Renal pelvis (tissue), 4 donors: ENCODE data around the gene HDAC9. TPM values are rescaled to one million over a fixed set of nuclear protein-coding genes. Genes with fewer than 3 reads are reported as not detected.

Experiments
- DNase-seq: peaks from one replicate; pipeline ENCODE4 v3.0.0-alpha.2; 2013
- polyA plus RNA-seq, 3 donors: library from polyadenylated mRNA; unstranded; fragments of 120-200 nt; gene quantifications; one replicate each; pipeline ENCODE4 v1.2.1, GENCODE V29; 2013; ENCODE audit not compliant: insufficient read length in 3 of 3

Gene HDAC9
- polyA plus RNA-seq, 3 donors: 7.4 to 8.4 (median 8.4) TPM

DNA sequence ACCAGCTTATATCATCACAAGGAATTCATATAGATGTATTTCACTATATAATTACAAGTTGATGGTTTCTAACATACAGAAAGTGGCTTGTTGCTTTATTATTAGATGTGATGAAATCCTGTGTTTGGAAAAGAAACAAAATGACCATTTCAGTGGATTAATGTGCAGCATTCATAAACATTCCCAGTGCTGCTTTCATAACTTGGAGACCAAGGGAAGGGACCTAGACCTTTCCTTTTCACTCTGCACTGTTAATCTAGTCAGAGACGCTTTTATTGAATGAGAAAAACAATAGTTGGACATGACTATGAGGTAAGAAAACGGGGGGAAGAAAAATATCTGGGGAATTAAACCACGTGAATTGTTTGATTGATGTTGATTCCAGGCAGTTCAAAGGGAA lies 160.0 kb downstream of the HDAC9 start:
- peak; percentile 24 for DNase-seq

DNA sequence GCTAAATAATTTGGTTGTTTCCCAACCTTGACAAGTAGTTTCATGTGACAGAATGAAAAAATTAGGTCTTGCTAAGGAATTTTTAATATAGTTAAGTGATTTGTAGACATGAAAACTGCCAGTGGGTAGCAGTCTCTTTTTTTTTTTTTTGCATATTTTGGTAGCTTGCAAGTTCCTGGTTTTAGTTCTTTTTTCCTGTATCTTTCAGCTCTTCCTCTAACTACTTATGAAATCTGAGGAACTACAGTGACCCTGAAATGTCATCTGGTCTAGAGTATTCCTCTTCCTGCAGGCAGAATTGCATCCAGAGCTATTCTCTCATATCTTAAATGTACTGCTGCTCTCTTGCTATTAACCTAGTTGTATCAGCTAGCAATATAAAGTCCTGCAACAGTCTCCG lies 160.4 kb downstream of the HDAC9 start:
- no peak for DNase-seq

DNA sequence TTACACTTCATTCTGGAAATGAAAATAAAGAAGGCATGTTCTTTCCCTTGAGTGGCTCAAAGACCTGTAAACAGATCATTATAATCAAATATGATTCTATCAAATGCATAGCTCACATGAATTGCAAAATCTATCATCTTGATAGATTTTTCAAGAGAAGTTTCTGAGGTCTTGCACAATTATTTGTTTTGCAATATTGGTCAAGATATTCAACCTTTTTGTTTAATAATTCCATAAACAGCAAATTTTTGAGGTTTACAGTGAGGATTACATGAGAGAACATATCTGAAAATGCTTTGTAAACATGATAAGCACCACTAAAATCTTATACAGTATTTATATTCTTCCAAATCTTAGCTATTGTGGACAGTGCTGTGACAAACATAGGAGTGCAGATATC lies 160.8 kb downstream of the HDAC9 start:
- DNase-seq: no peak

DNA sequence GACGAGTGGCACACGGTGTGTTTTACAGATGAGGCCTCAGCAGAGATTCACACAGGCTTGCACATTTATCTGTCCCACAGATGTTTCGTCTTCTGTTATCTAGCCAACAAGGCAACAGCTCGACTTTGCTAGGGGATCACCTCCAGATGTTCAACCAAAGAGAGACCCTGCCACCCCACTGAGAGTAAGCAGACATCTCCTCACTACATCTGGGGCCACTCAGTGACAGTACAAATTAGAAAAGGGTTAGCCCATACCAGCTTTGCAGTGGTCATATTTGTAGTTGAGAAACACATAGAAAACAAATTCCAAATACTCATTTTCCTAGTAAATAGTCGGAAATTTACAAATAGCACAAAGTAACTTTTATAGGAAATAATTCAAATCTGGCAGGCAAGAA lies 164.2 kb downstream of the HDAC9 start:
- DNase-seq: no peak

DNA sequence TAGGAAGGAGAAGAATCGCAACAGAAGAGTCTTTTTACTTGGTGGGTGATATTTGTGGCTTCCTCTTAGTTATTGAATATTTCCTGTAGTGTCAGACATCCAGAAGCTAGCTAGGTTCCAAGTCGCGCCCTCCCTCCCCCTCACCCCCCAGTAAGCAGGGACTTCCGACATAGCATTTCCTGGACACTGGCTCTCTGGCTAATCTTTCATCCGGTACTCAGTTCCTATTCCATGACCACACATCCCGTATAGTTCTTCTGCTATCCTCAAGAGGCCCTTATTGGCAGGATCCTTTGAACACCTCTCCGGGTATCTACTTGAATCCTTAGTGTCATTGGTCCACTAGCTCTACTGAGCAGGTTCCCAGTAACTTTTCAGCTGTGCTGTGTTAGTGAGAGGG lies 167.8 kb downstream of the HDAC9 start:
- no peak for DNase-seq

DNA sequence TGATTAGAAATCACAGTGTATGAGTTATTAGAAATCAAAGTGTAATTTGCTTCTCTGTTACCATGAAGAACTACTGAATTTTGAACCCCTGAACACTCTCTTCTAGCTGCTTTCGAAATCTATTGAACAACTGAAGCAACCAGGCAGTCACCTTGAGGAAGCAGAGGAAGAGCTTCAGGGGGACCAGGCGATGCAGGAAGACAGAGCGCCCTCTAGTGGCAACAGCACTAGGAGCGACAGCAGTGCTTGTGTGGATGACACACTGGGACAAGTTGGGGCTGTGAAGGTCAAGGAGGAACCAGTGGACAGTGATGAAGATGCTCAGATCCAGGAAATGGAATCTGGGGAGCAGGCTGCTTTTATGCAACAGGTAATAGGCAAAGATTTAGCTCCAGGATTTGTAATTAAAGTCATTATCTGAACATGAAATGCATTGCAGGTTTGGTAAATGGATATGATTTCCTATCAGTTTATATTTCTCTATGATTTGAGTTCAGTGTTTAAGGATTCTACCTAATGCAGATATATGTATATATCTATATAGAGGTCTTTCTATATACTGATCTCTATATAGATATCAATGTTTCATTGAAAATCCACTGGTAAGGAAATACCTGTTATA lies 170.7 kb downstream of the HDAC9 start:
- peak; percentile 45 for DNase-seq

DNA sequence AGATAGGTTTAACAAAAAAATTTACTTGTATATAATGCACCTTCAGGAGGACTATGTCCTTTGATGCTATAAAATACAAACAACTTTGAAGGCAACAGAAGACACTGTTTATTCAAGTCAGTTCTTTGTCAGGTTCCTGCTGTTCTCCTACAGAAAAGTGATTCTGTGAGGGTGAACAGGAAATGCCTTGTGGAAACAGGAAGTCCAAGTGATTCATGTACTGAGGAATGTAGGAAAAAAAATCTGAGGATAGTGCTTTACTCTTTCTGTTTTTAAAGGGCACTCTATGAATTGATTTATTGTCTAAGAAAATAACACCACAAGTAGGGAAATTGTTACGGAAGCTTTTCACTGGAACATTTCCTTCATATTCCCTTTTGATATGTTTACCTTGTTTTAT lies 171.9 kb downstream of the HDAC9 start:
- peak; percentile 22 for DNase-seq

DNA sequence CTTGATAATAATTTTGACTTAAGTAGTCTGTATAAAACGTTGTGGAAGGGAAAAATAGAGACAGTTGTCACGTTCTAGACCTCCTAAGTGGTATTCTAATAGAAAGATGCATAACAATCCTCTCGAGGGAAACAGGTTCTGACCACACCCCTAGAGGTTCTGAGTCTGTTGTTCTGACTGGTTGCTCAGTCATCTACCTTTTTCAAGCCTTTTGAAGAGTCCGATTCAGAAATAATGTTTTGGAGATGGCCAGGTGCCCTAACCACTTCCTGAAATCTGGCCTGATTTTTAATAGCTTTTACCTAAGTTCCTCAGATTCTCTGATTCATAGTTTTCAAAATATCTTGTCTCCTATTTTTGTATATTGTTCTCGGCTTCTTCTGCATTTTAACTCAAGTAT lies 175.6 kb downstream of the HDAC9 start:
- DNase-seq: no peak

DNA sequence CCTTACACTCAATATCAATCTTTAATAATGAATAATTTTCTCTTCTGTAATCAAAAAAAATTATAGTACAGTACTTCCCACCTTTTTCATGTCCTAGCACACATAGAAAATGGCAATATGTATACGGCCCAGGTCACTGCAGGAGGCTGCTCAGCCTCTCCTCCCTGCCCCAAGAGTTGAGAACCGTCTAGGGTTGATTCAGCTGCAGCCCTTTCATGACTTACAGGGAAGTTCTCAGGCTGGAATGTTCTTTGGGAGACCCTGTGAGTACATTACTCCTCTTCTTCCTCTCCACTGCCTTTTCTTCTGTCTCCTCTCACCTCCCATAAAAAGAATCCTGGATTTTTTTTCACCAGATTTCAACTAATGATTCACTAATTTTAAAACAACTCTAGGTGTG lies 180.0 kb downstream of the HDAC9 start:
- no peak for DNase-seq

DNA sequence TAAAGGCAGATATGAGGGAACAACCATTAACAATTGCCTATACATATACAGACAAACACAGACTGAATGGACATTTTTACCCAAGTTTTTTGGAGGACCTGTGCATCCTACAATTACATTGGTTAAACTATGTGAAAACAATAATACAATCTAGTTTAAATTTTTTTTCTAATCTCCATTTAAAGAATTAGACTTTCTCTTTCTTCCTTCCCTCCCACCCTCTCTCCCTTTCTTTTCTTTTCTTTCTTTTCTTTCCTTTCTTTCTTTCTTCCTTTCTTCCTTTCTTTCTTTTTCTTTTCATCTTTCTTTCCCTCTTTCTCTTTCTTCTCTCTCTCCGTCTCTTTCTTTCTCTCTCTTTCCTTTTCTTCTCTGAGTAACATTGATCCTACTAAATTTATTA lies 183.7 kb downstream of the HDAC9 start:
- DNase-seq: no peak

DNA sequence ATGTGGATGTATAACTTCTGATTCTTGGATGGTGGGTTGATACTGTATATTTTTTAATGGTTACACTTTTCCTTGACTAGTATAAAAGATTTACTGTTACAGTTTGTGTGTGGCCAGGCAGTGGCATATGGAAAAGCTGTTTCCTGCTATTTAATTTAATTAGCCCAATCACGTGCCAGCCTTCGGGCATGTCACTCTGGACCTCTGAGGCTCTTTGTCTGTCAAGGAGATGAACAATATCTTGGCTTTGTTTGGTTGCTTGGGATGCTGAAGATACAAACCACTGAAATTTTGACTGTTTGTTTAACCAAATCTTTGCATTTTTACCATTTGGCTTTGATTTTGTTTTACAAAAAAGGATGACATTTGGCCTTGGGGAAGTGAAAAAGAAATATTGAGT lies 185.0 kb downstream of the HDAC9 start:
- DNase-seq: no peak

DNA sequence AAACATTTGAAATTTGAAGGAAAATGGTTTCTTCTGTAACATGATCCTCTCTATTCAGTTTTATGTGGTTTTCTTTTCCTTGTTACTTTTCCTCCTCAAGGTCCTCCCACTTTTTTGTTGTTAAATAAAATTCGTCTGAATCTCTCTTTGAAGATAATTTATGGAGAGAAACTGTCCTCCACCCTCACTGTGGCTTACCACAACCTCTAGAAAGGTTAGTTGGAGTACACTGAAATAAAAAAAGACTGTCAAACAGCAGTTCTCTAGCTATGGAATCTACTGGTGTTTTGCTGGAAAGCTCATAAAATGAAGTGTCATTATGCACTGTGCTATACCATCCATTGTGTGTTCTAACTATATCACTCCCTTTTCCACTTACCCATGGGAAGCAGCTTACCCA lies 189.4 kb downstream of the HDAC9 start:
- DNase-seq: no peak

DNA sequence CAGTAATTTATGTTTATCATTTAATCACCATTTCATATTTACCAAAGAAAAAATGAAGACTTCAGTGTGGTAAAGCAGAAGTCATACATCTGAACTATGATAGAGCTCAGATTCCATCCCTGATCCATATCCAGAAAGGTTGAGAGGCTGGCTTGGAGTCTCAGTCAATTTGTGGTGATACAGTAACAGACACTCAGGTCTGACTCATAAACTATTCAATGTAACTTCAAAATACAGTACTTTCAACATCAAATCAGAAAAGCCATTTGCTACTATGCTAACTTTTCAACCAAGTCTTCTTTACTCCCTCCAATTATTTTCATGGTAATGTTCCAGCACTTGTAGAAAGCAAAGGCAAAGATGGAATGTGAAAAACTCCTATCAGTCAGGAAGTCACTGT lies 190.4 kb downstream of the HDAC9 start:
- DNase-seq: no peak

DNA sequence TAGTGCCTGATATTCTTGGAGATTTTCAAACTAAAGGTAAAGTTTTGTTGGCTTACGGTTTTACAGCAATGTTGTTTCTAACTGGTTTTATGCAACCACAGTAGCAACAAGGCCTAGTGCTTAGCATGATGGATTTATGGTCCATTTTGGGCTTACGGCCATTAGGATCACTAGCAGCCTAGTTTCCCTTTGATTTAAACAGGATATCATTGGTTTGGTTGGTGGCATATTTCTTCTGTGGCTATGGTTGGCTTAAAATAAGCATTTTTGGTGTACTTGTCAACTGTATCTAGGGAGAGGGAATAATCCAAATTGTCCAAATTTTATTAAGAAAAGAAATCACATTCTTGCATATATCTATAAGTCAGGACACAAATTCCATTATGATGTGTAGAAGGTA lies 194.0 kb downstream of the HDAC9 start:
- no peak for DNase-seq

DNA sequence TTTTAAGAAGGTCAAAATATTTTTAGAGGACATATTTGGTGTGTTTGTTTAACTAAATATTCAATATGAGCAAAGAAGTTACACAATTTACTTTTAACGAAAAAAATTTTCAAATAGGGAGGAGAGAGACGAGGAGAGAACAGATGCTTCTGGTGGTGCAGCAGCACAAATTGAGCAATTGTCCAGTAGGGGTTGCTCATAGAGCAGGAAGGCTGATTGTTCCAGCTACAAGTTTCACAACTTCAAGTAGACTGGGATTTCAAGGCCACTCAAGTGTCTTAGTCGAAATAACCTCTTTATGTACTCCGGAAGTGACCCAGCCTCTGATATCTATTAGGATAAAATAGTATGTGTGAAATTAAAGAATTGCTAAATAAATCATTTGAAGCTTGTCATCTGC lies 197.9 kb downstream of the HDAC9 start:
- no peak for DNase-seq

DNA sequence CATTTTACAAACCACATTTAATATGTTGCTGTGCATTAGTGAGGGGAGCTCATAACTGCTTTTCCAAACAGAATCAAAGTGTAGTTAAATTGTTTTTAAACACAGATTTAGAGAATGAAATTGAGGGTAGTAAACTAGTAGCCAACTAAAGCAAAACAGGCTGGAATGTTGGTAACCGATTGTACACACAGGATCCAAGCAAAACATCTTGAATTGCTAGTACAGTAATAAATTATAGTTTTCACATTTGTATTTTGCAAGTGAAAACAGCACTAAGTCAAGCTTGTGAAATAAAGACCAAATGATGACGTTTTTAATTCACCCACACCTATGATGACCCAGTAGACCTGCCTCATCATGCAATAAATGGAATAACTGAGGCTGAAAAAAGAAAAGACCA lies 198.3 kb downstream of the HDAC9 start:
- DNase-seq: no peak

DNA sequence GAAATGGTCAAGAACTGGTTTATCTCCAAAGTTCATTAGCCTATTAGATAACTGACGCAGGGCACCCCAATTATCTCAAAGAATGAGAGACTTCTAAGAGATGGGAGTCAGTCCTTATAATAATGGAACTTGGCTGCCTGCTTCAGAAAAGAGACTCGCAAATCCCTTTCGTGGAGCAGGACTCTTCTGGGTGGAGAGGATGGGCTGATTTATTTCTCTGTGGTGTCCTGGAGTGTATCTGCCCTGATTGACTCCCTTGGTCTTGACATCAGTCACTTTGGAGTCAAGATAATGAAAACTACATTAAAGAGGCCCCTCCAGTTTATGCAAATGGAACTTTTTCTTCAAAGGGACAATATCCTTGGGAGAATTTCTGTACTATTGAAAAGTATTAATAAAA lies 198.9 kb downstream of the HDAC9 start:
- no peak for DNase-seq

DNA sequence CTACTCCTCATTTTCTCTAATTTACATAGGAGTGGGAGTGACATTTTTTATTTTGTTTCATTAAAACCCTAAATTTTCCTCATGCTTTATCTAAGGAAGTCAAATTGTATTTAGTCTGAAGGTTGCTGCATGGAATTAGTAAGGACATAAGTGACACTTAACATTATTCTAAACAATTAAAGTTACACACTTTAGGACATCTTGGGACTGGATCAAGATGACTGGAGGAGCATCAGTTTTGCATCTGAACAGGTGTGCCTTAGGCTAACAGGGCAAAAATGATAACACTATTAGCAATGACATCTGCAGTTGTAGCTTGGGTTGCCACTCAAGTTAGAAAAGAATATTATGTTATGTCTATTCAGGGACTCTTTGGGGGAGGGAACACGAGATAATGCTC lies 199.4 kb downstream of the HDAC9 start:
- no peak for DNase-seq

DNA sequence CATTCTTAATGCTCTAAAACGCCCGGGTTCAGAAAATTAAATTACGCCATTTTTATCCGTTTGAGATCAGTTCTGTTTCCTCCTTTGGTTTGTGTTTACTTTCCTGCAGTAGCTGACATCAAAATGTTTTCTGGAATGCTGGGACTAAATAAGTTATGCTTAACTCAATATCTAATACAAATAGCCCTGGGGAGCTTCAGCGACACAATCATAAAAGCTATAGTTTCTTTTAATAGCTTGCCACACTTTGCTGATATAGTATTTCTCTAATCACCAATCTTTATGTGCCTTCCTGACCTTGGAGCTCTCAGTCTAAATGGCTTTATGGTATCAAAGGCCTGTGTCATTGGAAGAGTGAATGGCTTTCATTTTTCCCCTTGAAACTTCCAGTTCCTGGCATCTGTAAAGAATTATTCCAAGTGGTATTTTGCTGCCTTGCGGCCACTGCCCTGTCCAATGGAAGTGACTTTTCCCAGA lies 202.7 kb downstream of the HDAC9 start:
- no peak for DNase-seq

DNA sequence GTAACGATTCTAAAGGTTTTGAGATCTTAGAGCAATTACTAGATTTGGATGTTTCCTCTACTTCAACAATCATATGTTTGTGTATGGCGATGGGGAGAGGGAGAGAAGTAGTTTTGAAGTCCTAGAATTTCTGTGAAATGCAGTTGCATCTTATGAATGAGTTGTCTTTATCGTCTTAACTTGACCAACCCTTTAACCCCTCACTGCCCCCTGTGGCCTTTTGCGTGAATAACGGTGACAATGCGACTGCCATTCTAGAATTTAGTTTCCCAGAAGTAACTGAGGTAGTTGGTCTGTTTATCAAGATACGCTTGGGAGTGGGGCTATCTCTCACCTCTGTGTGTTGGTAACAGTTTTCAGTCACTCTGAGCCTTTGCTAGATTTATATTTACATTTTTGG lies 204.6 kb downstream of the HDAC9 start:
- no peak for DNase-seq

DNA sequence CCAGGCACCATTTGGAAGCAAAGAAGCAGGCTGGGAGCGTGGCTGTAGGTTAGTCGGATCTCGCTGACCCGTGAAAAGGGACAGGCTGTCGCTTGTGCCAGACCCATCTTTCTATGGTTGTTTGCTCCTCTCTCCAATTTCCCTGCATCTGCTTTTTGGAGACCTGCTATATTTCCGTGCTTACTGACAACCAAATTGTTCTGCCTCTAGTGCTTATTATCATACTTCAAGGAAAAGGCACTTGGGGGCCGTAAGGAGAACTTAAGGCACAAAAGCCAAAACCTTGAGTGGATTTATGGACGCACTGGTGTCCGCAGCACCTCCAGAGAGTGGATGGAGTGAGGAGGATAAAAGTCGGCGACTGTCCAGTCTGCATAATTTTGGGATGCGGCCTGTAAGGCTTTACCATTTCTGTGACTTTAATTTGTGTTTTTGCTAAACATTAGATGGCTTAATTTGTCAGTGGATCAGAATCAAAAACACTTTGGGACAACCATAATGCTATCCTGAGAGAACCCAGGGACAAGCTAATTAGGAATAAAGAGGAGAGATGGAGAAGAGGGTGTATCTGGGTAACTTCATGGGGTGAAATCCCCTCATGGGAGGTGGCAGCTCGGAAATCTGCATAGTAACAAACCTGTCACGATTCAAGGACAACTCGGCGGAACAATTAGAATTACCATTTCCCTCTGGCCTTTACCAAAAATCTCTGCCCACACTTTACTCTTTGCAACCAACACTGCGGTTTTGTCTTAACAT lies 206.7 kb downstream of the HDAC9 start:
- no peak for DNase-seq

DNA sequence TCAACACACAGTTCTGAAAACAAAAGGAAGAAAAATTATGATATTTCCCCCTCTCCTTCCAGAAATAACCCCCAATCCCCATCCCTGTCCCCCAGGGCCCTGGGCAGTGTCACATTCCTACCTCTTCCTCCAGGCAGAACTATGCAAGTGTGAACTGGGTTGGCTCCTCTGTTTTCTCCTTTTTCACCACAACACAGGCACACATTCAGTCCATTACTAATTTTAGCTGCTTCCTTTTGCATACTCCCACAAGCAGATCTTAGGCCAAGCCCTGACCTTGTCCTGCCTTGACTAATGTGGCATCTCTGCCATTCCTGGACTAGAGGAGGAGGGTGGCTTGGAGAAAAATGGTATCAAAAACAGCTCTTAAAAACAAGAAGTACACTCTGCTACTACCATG lies 208.1 kb downstream of the HDAC9 start:
- DNase-seq: no peak

DNA sequence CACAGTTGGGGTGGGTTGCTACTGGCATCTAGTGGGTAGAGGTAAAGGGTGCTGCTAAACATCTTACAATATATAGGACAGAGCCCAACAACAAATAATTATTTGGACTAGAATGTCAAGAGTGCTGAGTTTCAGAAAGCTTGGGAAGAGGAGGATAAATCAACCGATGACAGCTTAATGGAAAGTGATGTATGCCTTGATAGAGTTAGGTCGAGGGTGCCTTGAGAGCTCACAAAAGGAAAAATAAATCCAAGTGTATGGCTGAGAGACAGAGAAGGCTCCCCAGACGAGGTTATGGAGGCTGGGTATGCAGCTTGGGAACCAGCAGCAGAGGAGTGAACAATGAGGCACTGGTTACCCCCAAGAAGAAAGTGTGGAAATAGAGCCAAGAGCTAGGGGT lies 211.1 kb downstream of the HDAC9 start:
- DNase-seq: no peak

DNA sequence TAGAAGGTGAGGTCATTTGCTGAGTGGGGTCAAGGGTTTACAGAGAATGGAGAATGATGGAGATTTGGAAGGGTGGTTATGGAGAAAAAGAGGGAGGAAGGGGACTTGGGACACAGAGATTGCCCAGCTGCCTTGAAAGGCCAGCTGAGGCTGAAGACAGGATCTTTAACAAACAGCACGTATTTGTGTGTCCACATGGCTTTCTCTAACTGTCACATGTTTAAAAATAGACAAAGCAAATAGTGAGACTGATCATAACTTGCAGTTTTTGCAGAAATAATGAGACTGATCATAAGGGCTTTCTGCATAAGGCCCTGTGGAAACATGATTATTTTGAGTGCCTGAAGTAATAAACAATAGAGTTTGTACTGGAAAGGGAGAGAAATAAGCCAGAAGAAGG lies 212.7 kb downstream of the HDAC9 start:
- no peak for DNase-seq
